Mesenchymal stem cell (in vitro differentiated cells and primary cell): ENCODE measurements around the gene ASF1B.
A peak's percentile ranks its signal among the peaks of the same experiment; 100 is the strongest.

ENCODE experiments used
- DNase-seq: peaks from one replicate; pipeline ENCODE4 v3.0.0-alpha.2; 2013
- H2AFZ ChIP-seq: one replicate; pipeline ENCODE4 v1.6.1; 2013; ENCODE audit warnings: low read depth, mild to moderate bottlenecking, control low read depth, inconsistent platforms, low read length, moderate library complexity
- H2AK5ac ChIP-seq: 2 replicates; pipeline ENCODE4 v1.6.1; 2013; ENCODE audit warnings: low read length, moderate library complexity, mild to moderate bottlenecking, inconsistent platforms; ENCODE audit not compliant: severe bottlenecking
- H2BK120ac ChIP-seq: one replicate; pipeline ENCODE4 v1.6.1; 2013; ENCODE audit warnings: low read depth, mild to moderate bottlenecking, inconsistent platforms, low read length, moderate library complexity
- H2BK12ac ChIP-seq, 2 experiments: one replicate each; pipeline ENCODE4 v1.6.1; 2013; ENCODE audit warnings: inconsistent platforms in 2 of 2, low read length in 2 of 2, mild to moderate bottlenecking in 2 of 2, moderate library complexity in 2 of 2, control low read depth in 1 of 2
- H2BK15ac ChIP-seq: one replicate; pipeline ENCODE4 v1.6.1; 2013; ENCODE audit warnings: mild to moderate bottlenecking, low read depth, inconsistent platforms; ENCODE audit not compliant: poor library complexity, severe bottlenecking
- H2BK5ac ChIP-seq: 2 replicates; pipeline ENCODE4 v1.6.1; 2013; ENCODE audit warnings: low read depth, mild to moderate bottlenecking, low read length, control low read depth, inconsistent platforms; ENCODE audit not compliant: poor library complexity, severe bottlenecking
- H3K14ac ChIP-seq, 2 experiments: one replicate each; pipeline ENCODE4 v1.6.1; 2013; ENCODE audit warnings: inconsistent platforms in 2 of 2, low read length in 2 of 2, control low read depth in 1 of 2, mild to moderate bottlenecking in 1 of 2, moderate library complexity in 1 of 2
- H3K18ac ChIP-seq, 2 experiments: one replicate each; pipeline ENCODE4 v1.6.1; 2013; ENCODE audit warnings: inconsistent platforms in 2 of 2, low read length in 2 of 2, control low read depth in 1 of 2, low read depth in 1 of 2, mild to moderate bottlenecking in 1 of 2
- H3K23ac ChIP-seq, 2 experiments: one replicate each; pipeline ENCODE4 v1.6.1; 2013; ENCODE audit warnings: inconsistent platforms in 2 of 2, low read length in 2 of 2, mild to moderate bottlenecking in 2 of 2, moderate library complexity in 2 of 2, control low read depth in 1 of 2
- H3K27ac ChIP-seq: 2 replicates; pipeline ENCODE4 v1.5.1; 2013; ENCODE audit warnings: mild to moderate bottlenecking, moderate library complexity, low read length, control low read depth, inconsistent platforms; ENCODE audit not compliant: poor library complexity, severe bottlenecking
- H3K27me3 ChIP-seq, 2 experiments: 2 replicates each; pipeline versions ENCODE4 v1.6.1 to v1.7.0; 2013; ENCODE audit warnings: low read length in 2 of 2, mild to moderate bottlenecking in 2 of 2, moderate library complexity in 2 of 2, control low read depth in 1 of 2, inconsistent platforms in 1 of 2; ENCODE audit not compliant: control insufficient read depth in 1 of 2, insufficient read depth in 1 of 2
- H3K36me3 ChIP-seq, 2 experiments: 2 replicates each; pipeline versions ENCODE4 v1.6.1 to v1.7.0; 2013; ENCODE audit warnings: low read length in 2 of 2, control low read depth in 1 of 2, inconsistent platforms in 1 of 2, low read depth in 1 of 2, mild to moderate bottlenecking in 1 of 2; ENCODE audit not compliant: insufficient read depth in 2 of 2, control insufficient read depth in 1 of 2
- H3K4ac ChIP-seq, 2 experiments: one replicate each; pipeline ENCODE4 v1.6.1; 2013; ENCODE audit warnings: inconsistent platforms in 2 of 2, low read length in 2 of 2, mild to moderate bottlenecking in 2 of 2, moderate library complexity in 2 of 2, control low read depth in 1 of 2, low read depth in 1 of 2
- H3K4me1 ChIP-seq: 2 replicates; pipeline ENCODE4 v1.6.1; 2013; ENCODE audit warnings: low read depth, low read length, control low read depth; ENCODE audit not compliant: control insufficient read depth, insufficient read depth
- H3K4me2 ChIP-seq: 2 replicates; pipeline ENCODE4 v1.6.1; 2013; ENCODE audit warnings: low read length, mild to moderate bottlenecking, inconsistent platforms; ENCODE audit not compliant: poor library complexity, severe bottlenecking
- H3K4me3 ChIP-seq, 2 experiments: 2 replicates each; pipeline versions ENCODE4 v1.5.1 to v1.7.0; 2013; ENCODE audit warnings: low read length in 2 of 2, mild to moderate bottlenecking in 2 of 2, control low read depth in 1 of 2, low read depth in 1 of 2; ENCODE audit not compliant: insufficient read depth in 1 of 2
- H3K79me1 ChIP-seq: replicated peaks from 2 replicates; pipeline ENCODE4 v1.6.1; 2013; ENCODE audit warnings: mild to moderate bottlenecking, control low read depth, low read length, inconsistent platforms; ENCODE audit not compliant: poor library complexity, severe bottlenecking
- H3K9ac ChIP-seq: 2 replicates; pipeline ENCODE4 v1.7.0; 2013; ENCODE audit warnings: mild to moderate bottlenecking, low read length, moderate library complexity
- H3K9me3 ChIP-seq: 2 replicates; pipeline ENCODE4 v1.7.0; 2013; ENCODE audit warnings: mild to moderate bottlenecking, low read length; ENCODE audit not compliant: control insufficient read depth
- H4K8ac ChIP-seq: one replicate; pipeline ENCODE4 v1.6.1; 2013; ENCODE audit warnings: inconsistent platforms, mild to moderate bottlenecking, low read length, moderate library complexity
- H4K91ac ChIP-seq: one replicate; pipeline ENCODE4 v1.6.1; 2013; ENCODE audit warnings: mild to moderate bottlenecking, low read length, inconsistent platforms
- WGBS: methylation state at CpG from one replicate; pipeline ENCODE4 v1.1.7; 2013; ENCODE audit warnings: mixed read lengths; 5-methylcytosine and 5-hydroxymethylcytosine counted together

Gene ASF1B

GRCh38 chr19:14094854-14095253 lies 41.5 kb downstream of the ASF1B start:
- Histone ChIP-seq H3K23ac (no peak overlapping the region), H3K18ac (no peak overlapping the region), H2BK120ac (no peak overlapping the region), H3K9me3 (peaks cover 8% of the 10 kb centered on the region), H3K36me3 (peaks cover 26 to 38% of the 10 kb centered on the region in 2 experiments), H2BK5ac (no peak overlapping the region), H4K91ac (no peak overlapping the region), H3K79me1 (peaks cover 3% of the 10 kb centered on the region), H4K8ac (no peak overlapping the region), H2BK15ac (no peak overlapping the region), H3K4me2 (no peak overlapping the region), H2AFZ (no peak overlapping the region), H3K27me3 (no peaks in the 10 kb centered on the region), H3K9ac (no peak overlapping the region), H3K14ac (no peak overlapping the region), H3K4me3 (no peak overlapping the region), H2AK5ac (no peak overlapping the region), H3K27ac (no peak overlapping the region), H3K4me1 (peaks cover 5% of the 10 kb centered on the region), H2BK12ac (no peak overlapping the region), H3K4ac (peak overlapping the region in 1 of 2 experiments; percentile 13)
- no peak for DNase-seq
- 93% methylated on average over 6 of the region's 7 CpGs for WGBS

DNA sequence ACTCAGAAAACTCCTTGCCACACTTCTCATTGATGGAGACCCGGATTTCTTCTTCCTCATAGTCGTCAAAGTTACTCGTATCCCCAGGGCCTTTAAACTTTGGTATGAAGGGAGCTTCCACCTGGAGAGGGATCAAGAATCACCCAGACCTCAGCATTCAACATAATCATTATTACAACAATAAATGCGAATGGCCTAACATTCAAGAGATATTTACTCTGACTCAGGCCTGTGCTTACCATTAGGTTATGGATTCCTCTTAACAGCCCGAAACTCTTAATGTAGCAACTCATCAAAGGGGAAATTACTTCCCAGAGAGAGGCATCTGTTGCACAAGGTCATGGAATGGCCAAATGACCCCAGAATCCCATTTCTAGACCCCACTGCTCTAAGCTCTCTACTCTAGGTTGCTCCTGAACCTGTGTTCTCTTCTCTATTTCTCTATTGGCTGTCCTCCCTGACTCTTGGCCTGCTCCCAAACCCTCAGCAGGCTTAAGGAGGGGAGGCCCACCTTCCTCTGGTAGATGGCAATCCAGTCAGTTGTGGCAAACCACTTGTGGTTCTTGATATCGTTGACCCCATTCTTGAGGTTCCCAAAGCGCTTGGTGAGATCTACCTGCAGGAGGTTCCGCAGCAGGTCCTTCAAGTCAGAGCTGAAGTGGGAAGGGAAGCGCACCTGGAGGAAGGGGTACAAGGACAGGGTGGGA lies 43.1 kb downstream of the ASF1B start:
- H4K8ac ChIP-seq = no peak overlapping the region
- no peak overlapping the region for H3K18ac ChIP-seq
- no peak overlapping the region for H4K91ac ChIP-seq
- no peak overlapping the region for H3K4me2 ChIP-seq
- H3K14ac ChIP-seq = no peak overlapping the region
- H2BK15ac ChIP-seq = no peak overlapping the region
- H2AK5ac ChIP-seq = no peak overlapping the region
- peaks cover 8% of the 10 kb centered on the region for H3K79me1 ChIP-seq
- no peak overlapping the region for H2BK5ac ChIP-seq
- H3K4me1 ChIP-seq = peaks cover 13% of the 10 kb centered on the region
- H3K9me3 ChIP-seq = peaks cover 8% of the 10 kb centered on the region
- H3K9ac ChIP-seq = no peak overlapping the region
- peaks cover 30 to 44% of the 10 kb centered on the region in 2 experiments for H3K36me3 ChIP-seq
- H2AFZ ChIP-seq = no peak overlapping the region
- H2BK12ac ChIP-seq = no peak overlapping the region
- DNase-seq = no peak
- H3K4ac ChIP-seq = no peak overlapping the region
- H3K4me3 ChIP-seq = peak overlapping the region in 1 of 2 experiments; percentile 32
- H3K23ac ChIP-seq = no peak overlapping the region
- no peaks in the 10 kb centered on the region for H3K27me3 ChIP-seq
- 98% methylated on average over 9 of the region's 9 CpGs for WGBS
- H2BK120ac ChIP-seq = no peak overlapping the region
- H3K27ac ChIP-seq = no peak overlapping the region

GRCh38 chr19:14091813-14092462 lies 44.5 kb downstream of the ASF1B start:
- DNase-seq = peak; percentile 21
- Histone ChIP-seq H3K4me3 (peak overlapping the region; percentile 88 to 89), H3K23ac (peak overlapping the region in 1 of 2 experiments; percentile 25), H3K18ac (peak overlapping the region; percentile 43 to 48), H3K4me1 (peaks cover 13% of the 10 kb centered on the region), H2BK5ac (no peak overlapping the region), H3K4ac (peak overlapping the region in 1 of 2 experiments; percentile 76), H3K9ac (peak overlapping the region; percentile 90), H3K14ac (no peak overlapping the region), H3K79me1 (peaks cover 8% of the 10 kb centered on the region), H2AK5ac (peak overlapping the region; percentile 69), H2BK120ac (peak overlapping the region; percentile 19), H2BK15ac (no peak overlapping the region), H3K27ac (no peak overlapping the region), H3K9me3 (peaks cover 8% of the 10 kb centered on the region), H4K91ac (peak overlapping the region; percentile 39), H2BK12ac (peak overlapping the region in 1 of 2 experiments; percentile 77), H3K36me3 (peaks cover 23 to 37% of the 10 kb centered on the region in 2 experiments), H2AFZ (no peak overlapping the region), H3K27me3 (no peaks in the 10 kb centered on the region), H4K8ac (no peak overlapping the region), H3K4me2 (peak overlapping the region; percentile 56)
- WGBS = 34% methylated on average over 15 of the region's 15 CpGs

DNA sequence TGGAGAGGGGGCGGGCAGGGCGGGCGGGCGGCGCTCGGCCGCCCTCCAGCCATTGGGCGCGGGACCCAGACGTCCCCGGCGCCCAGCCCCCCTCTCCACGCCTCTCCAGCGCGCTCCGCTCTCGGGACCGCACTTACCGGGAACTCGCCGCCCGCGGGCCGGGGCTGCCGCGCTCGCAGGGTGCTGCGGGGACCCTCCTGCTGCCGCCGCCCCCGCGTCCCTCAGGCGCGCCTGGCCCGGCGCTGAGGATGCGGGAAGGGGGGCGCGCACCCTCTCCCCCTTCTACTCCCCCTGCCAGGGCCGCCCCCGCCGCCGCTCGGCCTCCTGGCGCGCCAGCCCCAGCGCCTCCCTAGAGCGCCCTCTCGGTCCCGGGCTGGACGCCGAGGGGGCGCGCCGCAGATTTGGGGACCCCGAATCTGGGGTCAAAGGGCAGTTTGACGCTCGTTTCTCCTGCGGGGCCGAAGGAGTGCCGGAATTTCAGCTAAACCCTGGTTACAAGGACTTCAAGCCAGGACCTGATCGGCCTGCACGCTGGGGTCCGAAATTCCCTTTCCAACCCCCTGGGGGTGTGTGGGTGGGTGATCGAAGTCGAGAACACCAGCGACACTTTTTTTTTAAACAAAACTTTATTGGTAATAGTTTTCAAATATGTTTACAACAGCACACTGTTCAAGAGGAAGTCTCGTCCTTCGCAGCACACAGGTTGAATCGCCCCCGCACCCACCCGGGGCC lies 45.1 kb downstream of the ASF1B start:
- peak overlapping the region; percentile 71 for H2BK120ac ChIP-seq
- peaks cover 13% of the 10 kb centered on the region for H3K4me1 ChIP-seq
- H3K27me3 ChIP-seq = no peaks in the 10 kb centered on the region
- peak overlapping the region; percentile 52 for H2BK15ac ChIP-seq
- peak overlapping the region; percentile 80 to 91 for H3K18ac ChIP-seq
- no peak overlapping the region for H2AFZ ChIP-seq
- peak overlapping the region in 1 of 2 experiments; percentile 96 for H3K23ac ChIP-seq
- under 1% methylated on average over 47 of the region's 72 CpGs for WGBS
- peak overlapping the region in 1 of 2 experiments; percentile 51 for H3K14ac ChIP-seq
- H3K4ac ChIP-seq = peak overlapping the region; percentile 12 to 87
- peaks cover 8% of the 10 kb centered on the region for H3K79me1 ChIP-seq
- H2BK12ac ChIP-seq = peak overlapping the region; percentile 18 to 66
- DNase-seq = peak; percentile 77
- H2AK5ac ChIP-seq = no peak overlapping the region
- H3K4me2 ChIP-seq = peak overlapping the region; percentile 56
- peak overlapping the region; percentile 88 to 89 for H3K4me3 ChIP-seq
- H3K36me3 ChIP-seq = peaks cover 16 to 32% of the 10 kb centered on the region in 2 experiments
- peak overlapping the region; percentile 90 for H3K9ac ChIP-seq
- peak overlapping the region; percentile 13 for H3K27ac ChIP-seq
- H4K91ac ChIP-seq = peak overlapping the region; percentile 57
- H3K9me3 ChIP-seq = peaks cover 8% of the 10 kb centered on the region
- H4K8ac ChIP-seq = peak overlapping the region; percentile 84
- no peak overlapping the region for H2BK5ac ChIP-seq
